Umbilical cord (tissue), 2 donors: ENCODE results near the gene FBXO7. TPM values are rescaled to one million over a fixed set of nuclear protein-coding genes. Genes with fewer than 3 reads are reported as not detected.
"Not testable (repeated sequence)": the region's sequence is repeated elsewhere in the genome, so short reads cannot be mapped to it uniquely, and the experiment has no call there.

Experiments used
- DNase-seq: peaks from one replicate; pipeline ENCODE4 v3.0.0-alpha.2; 2015; ENCODE audit warnings: low spot score
- total RNA-seq: library from RNA; depleted of rRNA; stranded (reverse); fragments of >200 nt; gene quantifications from one replicate; pipeline ENCODE4 v1.2.3, GENCODE V29; 2014; ENCODE audit warnings: low replicate concordance; ENCODE audit not compliant: insufficient read depth

Gene FBXO7
- 102 TPM for total RNA-seq

GRCh38 chr22:32474635-32475467 is at the start of gene FBXO7:
FBXO7 (plus strand) TSS chr22:32474811; CDS start chr22:32475003, 192 bp downstream.
- DNase-seq, result peak; percentile 95

DNA sequence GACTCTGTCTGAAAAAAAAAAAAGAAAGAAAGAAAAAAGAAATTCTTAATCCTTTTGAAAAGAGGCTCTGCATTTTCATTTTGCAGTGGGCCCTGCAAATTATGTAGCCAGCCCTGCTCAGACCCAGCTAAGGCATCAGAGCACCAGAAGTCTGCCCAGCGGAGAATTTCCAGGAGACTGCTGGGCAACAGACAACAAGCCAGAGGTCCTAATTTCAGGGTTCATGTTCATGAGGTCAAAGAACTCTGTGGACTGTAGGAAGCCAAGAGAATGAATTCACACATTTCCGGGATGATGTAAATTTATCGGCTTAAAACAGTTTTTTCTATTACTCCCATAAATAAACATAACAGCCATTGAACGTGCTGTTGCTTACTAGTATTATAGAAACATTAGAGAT is 47.7 kb upstream of the FBXO7 start:
- no peak for DNase-seq

DNA sequence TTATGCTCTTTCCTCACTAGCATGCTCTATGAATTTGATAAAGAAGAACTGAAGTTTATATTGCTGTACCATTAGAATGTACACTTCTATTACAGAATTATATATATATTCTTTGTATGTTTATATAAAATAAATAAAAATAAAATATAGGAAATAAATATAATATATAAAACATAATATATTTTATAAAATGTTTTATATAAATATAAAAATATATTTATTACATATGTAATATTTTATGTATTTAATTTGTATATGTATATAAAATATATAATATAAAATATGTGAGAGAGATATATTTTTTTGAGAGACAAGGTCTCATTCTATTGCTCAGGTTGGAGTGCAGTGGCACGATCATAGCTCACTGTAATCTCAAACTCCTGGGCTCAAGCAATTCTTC is 44.3 kb upstream of the FBXO7 start:
- DNase-seq, result no peak

DNA sequence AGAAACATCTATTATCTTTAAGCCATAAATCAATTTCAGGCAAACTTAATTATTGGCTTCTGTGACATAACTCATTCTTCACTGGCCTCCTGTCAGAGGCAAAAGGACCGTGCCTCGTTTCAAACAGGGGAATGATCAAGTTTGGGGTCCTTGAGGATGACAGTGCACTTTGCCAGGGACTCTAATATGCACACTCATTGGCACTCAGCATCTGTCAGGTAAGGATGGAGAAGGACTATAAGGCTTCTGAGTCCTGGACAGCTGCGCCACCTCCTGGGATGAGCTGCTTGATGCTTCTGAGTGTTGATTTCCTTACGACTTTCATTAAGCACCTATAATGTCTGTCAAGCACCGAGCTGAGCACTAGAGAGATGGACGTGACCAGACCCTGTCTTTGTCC is 30.5 kb upstream of the FBXO7 start:
- DNase-seq, result no peak

- DNase-seq, result no peak
These were observed 28.3 kb upstream of the FBXO7 start for GRCh38 chr22:32446321-32446720.

- no peak for DNase-seq
These were observed 25.6 kb upstream of the FBXO7 start for GRCh38 chr22:32448980-32449379.

DNA sequence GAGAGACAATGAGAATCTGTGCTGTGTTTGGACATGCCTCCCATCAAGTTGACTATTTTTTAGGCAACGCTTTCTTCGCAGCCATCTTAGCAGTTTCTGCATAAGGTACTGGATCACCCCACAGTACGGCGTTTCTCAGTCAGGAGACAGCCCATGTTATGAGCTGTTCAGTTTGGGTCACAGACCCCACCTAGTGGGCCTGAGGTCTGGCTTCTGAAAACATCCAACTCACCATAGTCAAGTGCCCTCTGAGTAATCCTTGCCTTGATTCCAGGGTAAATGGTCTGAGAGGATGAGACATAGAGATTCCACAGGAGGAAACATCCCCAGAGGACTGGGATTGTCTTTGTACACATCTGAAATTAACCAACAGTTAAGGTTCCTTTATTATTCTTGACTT is 17.6 kb upstream of the FBXO7 start:
- no peak for DNase-seq

DNA sequence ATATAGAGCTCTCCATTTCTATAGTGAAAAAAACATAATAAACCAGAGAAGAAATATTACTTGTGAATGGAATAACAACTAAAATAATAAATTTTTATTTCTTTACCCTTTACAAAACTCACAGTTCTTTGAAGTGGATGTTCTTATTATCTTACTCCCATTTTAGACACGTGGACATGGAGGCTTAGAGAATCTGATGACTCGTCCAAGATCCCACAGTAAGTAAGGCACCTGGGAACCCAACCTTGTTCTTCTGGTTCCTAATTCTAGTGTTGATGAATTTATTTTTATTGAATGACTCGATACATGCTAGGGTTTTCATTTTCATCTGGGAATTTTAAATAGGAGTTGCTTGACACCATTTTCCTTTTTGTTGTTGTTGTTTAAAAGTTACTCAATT is 12.2 kb upstream of the FBXO7 start:
- no peak for DNase-seq

DNA sequence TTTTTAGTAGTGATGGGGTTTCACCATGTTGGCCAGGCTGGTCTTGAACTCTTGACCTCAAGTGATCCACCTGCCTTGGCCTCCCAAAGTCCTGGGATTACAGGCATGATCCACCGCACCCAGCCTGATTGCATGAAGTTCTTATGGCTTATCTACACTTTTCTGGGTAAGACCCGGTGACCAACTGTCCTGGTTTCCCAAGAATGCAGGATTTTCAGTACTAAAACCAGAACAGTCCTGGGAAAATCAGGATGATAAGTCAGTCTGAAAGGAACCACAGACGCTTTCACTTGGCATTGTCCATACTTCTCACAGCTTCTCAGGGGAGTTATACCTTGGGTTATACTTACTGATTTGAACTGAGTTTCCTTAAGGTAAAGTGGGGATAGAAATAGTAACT is 8.9 kb upstream of the FBXO7 start:
- no peak for DNase-seq

DNA sequence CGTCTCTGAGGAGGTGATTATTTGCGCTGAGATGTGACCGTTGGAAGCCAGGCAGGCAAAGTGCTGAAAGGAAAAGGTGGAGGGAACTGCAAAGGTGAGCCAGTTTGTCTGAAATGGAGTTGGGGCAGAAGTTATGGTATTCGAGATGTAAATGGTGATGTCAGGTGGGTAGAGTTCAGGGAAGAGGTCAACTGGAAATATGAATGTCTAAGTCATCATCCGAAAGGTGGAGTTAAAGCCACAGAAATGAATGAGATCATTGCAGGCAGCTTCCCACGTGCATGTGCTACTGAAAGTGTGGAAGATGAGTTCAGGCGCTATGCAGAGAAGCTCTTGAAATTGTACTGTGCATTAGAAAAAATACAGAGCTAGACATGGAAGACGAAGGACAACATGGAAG is 8.1 kb upstream of the FBXO7 start:
- no peak for DNase-seq

- peak; percentile 38 for DNase-seq
These were observed 4.8 kb upstream of the FBXO7 start for GRCh38 chr22:32469799-32470212.

- peak; percentile 65 for DNase-seq
These were observed 1.1 kb upstream of the FBXO7 start for GRCh38 chr22:32473388-32473952.

GRCh38 chr22:32475468-32476010 is 928 bp downstream of the FBXO7 start:
- DNase-seq, result no peak

DNA sequence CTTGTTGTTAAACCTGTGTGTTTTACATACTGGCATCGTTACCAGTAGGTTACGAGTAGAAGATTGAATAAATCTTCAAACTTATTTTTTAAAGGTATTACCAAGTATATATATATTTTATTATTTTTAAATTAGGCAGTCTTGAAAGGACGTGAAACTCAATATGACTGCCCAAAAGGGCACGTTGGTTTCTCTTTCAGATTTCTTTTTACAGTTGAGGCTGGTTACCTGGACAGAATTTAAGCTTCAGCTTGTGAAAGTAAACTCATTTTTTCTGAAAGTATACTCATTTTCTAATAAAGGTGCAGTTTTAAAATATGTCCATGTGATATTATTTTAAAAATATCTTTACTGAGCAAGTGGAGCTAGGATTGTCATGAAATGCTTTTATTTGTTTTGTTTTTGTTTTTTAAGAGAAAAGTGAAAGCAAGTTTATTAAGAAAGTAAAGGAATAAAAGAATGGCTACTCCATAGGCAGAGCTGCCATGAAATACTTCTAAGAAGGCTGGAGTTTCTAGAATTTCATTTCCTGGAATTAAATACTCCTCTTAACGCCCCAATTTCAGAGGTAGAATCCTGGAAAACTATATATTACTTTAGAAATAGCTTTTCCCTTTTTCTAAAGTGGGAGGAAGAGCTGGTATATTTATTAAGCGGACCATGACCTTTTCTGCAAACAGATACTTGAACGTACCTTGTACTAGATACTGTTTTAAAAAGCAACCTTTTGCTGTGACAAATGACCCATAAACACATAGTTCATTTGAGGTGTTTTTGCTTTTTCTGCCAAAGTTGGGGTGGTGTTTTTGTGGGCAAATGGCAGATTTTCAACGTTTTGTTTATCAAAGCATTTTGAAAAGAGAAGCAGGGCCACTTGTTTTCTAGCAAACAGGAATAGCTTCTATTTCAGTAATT is 1.9 kb downstream of the FBXO7 start:
- no peak for DNase-seq

DNA sequence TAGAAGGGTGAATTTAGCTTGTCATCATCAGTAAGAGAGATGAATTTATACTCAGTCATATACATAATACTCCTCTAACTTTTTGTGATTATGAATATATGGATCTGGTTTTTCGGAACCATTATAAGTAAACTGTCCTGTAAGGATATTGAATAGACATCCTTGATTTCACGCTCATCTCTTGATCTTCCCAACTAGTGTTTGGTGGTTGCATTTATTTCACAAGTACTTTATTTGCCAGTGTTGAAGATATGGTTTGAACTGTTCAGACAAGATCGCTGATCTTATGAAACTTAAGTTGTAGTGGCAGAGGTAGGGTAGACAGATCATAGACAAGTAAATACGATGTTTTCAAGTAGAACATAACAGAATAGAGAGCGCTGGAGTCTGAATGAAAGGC is 3.0 kb downstream of the FBXO7 start:
- DNase-seq, result no peak

- DNase-seq, result not testable (repeated sequence)
These were observed 3.9 kb downstream of the FBXO7 start for GRCh38 chr22:32478552-32478951.

DNA sequence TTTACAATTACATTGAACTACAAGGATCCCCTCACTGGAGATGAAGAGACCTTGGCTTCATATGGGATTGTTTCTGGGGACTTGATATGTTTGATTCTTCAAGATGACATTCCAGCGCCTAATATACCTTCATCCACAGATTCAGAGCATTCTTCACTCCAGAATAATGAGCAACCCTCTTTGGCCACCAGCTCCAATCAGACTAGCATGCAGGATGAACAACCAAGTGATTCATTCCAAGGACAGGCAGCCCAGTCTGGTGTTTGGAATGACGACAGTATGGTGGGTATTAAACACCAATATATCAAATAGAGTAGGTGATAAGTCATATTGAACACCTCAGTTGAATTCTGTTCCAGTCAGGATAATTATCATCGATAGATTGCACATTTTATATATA is 4.4 kb downstream of the FBXO7 start:
- DNase-seq, result no peak

DNA sequence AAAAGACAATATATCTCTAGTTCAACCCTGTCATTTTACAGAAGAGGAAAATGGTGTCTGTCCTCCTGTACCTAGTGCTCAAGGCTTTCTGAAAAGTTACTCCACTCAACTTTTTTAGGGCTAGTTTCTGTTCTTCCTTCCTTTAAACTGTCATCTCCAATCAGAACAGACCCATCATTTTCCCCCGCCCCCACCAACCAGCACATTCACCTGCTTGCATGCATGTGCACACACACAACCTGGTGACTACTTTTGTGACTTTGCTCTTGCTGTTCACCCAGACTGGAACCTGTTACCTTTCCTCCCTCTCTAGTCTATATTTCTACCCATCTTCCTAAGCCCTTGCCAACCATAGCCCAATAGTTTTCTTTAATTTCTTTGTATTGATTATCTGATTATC is 5.6 kb downstream of the FBXO7 start:
- DNase-seq, result no peak

- no peak for DNase-seq
These were observed 8.1 kb downstream of the FBXO7 start for GRCh38 chr22:32482708-32483107.

DNA sequence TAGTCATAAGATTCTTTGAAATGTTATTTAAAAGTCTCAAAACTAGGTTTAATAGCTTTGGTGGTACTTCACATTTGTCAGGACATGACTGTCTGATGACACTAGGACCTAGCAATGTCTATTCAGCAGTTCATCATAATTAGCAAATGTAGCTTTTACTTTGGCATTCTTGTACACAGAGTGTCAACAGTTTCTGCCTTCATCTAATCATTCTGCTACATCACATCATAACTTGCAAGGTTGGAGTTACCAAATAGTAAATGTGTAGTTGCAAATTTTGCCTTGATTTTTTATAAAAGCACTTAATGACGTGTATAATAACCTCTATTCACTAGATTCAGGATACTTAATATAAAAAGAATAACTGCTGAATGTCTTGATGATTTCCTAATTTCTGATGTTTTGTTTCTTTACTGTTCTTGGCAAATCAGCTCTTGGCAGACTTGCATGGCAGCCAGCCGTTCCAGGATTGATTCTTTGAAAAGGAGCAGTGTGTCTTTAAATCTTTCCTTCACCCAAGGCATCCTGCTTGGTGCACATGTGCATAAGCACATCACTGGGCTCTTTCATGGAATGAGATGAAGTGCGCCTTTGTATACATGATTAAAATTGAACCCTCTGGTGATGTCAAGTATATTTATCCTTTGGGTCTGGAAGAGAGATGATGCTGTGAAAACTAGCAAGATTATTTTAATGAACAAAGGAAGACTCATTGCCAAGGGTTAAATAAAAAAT is 12.2 kb downstream of the FBXO7 start:
- no peak for DNase-seq

DNA sequence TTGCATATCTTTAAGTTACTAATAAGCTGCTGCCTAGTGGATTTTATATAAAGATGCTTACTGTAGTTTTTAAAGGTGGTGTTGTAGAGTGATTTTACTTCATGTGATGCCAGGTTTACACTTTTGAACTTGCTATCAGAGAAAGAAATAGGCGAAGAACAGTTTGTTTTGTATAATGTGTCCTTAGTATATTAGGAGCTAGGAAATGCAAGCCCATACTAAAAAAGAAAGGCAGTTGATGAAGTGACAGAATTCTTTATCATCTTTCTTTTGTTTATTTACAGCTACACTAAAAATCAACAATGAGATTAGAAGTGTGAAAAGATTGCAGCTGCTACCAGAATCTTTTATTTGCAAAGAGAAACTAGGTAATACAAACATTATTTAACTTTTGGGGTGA is 12.8 kb downstream of the FBXO7 start:
- DNase-seq, result no peak
